Ishikawa (cell line): ENCODE results near the gene TBC1D23.

Experiments used
- CEBPB ChIP-seq: IDR thresholded peaks from 2 replicates; pipeline ENCODE4 v1.6.1; 2012
- CREB1 ChIP-seq: IDR thresholded peaks from 2 replicates; pipeline ENCODE4 v1.6.1; 2012; ENCODE audit warnings: low read depth
- EGR1 ChIP-seq: IDR thresholded peaks from 2 replicates; pipeline ENCODE4 v1.6.1; 2012
- EP300 ChIP-seq: IDR thresholded peaks from 2 replicates; pipeline ENCODE4 v1.6.1; 2012; ENCODE audit warnings: borderline replicate concordance
- FOXM1 ChIP-seq: IDR thresholded peaks from 2 replicates; pipeline ENCODE4 v1.6.1; 2012; ENCODE audit warnings: low read depth, borderline replicate concordance
- NFIC ChIP-seq: IDR thresholded peaks from 2 replicates; pipeline ENCODE4 v1.6.1; 2012
- RAD21 ChIP-seq: IDR thresholded peaks from 2 replicates; pipeline ENCODE4 v1.6.1; 2012; ENCODE audit warnings: low read depth
- TAF1 ChIP-seq: IDR thresholded peaks from 2 replicates; pipeline ENCODE4 v1.6.1; 2012; ENCODE audit warnings: low read depth, mild to moderate bottlenecking
- TCF12 ChIP-seq: IDR thresholded peaks from 2 replicates; pipeline ENCODE4 v1.6.1; 2012; ENCODE audit warnings: low read depth
- TEAD4 ChIP-seq: IDR thresholded peaks from 2 replicates; pipeline ENCODE4 v1.6.1; 2012
- YY1 ChIP-seq: IDR thresholded peaks from 2 replicates; pipeline ENCODE4 v1.6.1; 2012; ENCODE audit warnings: low read depth
- ZBTB7A ChIP-seq: IDR thresholded peaks from 2 replicates; pipeline ENCODE4 v1.6.1; 2012; ENCODE audit warnings: low read depth
- TF ChIP-seq, protein P1 (sequence below): IDR thresholded peaks from 2 replicates; pipeline ENCODE4 v1.6.1; 2012; ENCODE audit warnings: low read depth, mild to moderate bottlenecking
- TF ChIP-seq, protein P2 (sequence below): IDR thresholded peaks from 2 replicates; pipeline ENCODE4 v1.6.1; 2012

DNA sequence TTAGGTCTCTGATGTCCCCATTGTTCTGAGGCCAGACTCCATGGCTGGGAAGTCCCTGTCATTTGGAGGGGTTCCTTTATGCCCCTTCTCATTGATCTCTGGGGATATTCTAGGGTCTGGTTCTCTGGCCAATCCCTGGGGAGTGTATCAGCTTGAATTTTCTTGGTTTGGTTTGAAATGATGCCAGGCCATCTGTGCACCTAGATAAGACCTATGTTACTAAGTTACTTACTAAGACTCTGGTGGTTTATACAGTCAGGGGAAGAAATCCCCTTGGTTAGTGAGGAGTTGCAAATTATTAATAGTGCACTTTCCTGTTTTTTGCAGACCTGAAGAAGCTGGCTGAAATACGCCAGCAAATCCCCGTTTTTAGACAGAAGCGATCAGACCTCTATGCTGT is 94.1 kb downstream of the TBC1D23 start:
- no peak for TF ChIP-seq EP300
- TF ChIP-seq, protein P1, sequence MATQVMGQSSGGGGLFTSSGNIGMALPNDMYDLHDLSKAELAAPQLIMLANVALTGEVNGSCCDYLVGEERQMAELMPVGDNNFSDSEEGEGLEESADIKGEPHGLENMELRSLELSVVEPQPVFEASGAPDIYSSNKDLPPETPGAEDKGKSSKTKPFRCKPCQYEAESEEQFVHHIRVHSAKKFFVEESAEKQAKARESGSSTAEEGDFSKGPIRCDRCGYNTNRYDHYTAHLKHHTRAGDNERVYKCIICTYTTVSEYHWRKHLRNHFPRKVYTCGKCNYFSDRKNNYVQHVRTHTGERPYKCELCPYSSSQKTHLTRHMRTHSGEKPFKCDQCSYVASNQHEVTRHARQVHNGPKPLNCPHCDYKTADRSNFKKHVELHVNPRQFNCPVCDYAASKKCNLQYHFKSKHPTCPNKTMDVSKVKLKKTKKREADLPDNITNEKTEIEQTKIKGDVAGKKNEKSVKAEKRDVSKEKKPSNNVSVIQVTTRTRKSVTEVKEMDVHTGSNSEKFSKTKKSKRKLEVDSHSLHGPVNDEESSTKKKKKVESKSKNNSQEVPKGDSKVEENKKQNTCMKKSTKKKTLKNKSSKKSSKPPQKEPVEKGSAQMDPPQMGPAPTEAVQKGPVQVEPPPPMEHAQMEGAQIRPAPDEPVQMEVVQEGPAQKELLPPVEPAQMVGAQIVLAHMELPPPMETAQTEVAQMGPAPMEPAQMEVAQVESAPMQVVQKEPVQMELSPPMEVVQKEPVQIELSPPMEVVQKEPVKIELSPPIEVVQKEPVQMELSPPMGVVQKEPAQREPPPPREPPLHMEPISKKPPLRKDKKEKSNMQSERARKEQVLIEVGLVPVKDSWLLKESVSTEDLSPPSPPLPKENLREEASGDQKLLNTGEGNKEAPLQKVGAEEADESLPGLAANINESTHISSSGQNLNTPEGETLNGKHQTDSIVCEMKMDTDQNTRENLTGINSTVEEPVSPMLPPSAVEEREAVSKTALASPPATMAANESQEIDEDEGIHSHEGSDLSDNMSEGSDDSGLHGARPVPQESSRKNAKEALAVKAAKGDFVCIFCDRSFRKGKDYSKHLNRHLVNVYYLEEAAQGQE: no peak
- no peak for TF ChIP-seq FOXM1
- TF ChIP-seq, protein P2, sequence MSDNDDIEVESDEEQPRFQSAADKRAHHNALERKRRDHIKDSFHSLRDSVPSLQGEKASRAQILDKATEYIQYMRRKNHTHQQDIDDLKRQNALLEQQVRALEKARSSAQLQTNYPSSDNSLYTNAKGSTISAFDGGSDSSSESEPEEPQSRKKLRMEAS: no peak
- TF ChIP-seq YY1: no peak
- TF ChIP-seq TAF1: no peak
- TF ChIP-seq CEBPB: no peak
- TF ChIP-seq CREB1: no peak
- no peak for TF ChIP-seq NFIC
- TF ChIP-seq EGR1: no peak
- TF ChIP-seq TCF12: no peak
- no peak for TF ChIP-seq TEAD4
- no peak for TF ChIP-seq ZBTB7A
- TF ChIP-seq RAD21: no peak
